Measurements from ENCODE around the gene ZNF236. TPM values are rescaled to one million over a fixed set of nuclear protein-coding genes. Genes with fewer than 3 reads are reported as not detected.
A peak's percentile ranks its signal among the peaks of the same experiment; 100 is the strongest.
"Not testable (repeated sequence)": the region's sequence is repeated elsewhere in the genome, so short reads cannot be mapped to it uniquely, and the experiment has no call there.

Gene ZNF236
- total RNA-seq, 1 donor from 2014 or later = 5.5 TPM

GRCh38 chr18:76943542-76944339 is 121.4 kb downstream of the ZNF236 start:
- DNase-seq (ENCODE audit: low read depth, low spot score) = no peak

GRCh38 chr18:76944346-76944745 is 122.0 kb downstream of the ZNF236 start:
- not testable (repeated sequence) for DNase-seq (ENCODE audit: low read depth, low spot score)

GRCh38 chr18:76948345-76948744 is 126.0 kb downstream of the ZNF236 start:
- no peak for DNase-seq (ENCODE audit: low read depth, low spot score)

- no peak for DNase-seq (ENCODE audit: low read depth, low spot score)
Observed at GRCh38 chr18:76951456-76952247, 129.3 kb downstream of the ZNF236 start.

- DNase-seq (ENCODE audit: low read depth, low spot score) = no peak
Observed at GRCh38 chr18:76952747-76953146, 130.4 kb downstream of the ZNF236 start.

GRCh38 chr18:76953156-76953555 is 130.8 kb downstream of the ZNF236 start:
- DNase-seq (ENCODE audit: low read depth, low spot score) = no peak

GRCh38 chr18:76953583-76954233 is 131.4 kb downstream of the ZNF236 start:
- no peak for DNase-seq (ENCODE audit: low read depth, low spot score)

GRCh38 chr18:76955524-76956170 is 133.3 kb downstream of the ZNF236 start:
- DNase-seq (ENCODE audit: low read depth, low spot score) = no peak

- no peak for DNase-seq (ENCODE audit: low read depth, low spot score)
Observed at GRCh38 chr18:76956648-76957047, 134.3 kb downstream of the ZNF236 start.

- DNase-seq (ENCODE audit: low read depth, low spot score) = no peak
Observed at GRCh38 chr18:76957384-76958355, 135.3 kb downstream of the ZNF236 start.

- DNase-seq (ENCODE audit: low read depth, low spot score) = peak; percentile 35
Observed at GRCh38 chr18:76958692-76959341, 136.5 kb downstream of the ZNF236 start.

GRCh38 chr18:76959605-76960004 is 137.2 kb downstream of the ZNF236 start:
- no peak for DNase-seq (ENCODE audit: low read depth, low spot score)

- no peak for DNase-seq (ENCODE audit: low read depth, low spot score)
Observed at GRCh38 chr18:76960528-76961035, 138.2 kb downstream of the ZNF236 start.

- DNase-seq (ENCODE audit: low read depth, low spot score) = no peak
Observed at GRCh38 chr18:76962851-76963250, 140.5 kb downstream of the ZNF236 start.

GRCh38 chr18:76963936-76964335 is 141.6 kb downstream of the ZNF236 start:
- DNase-seq (ENCODE audit: low read depth, low spot score) = no peak

- DNase-seq (ENCODE audit: low read depth, low spot score) = not testable (repeated sequence)
Observed at GRCh38 chr18:76965555-76966151, 143.3 kb downstream of the ZNF236 start.

GRCh38 chr18:76967299-76967698 is 144.9 kb downstream of the ZNF236 start:
- DNase-seq (ENCODE audit: low read depth, low spot score) = not testable (repeated sequence)

GRCh38 chr18:76967721-76968472 is 145.5 kb downstream of the ZNF236 start:
- DNase-seq (ENCODE audit: low read depth, low spot score) = no peak

Measured in pulmonary artery endothelial cell (primary cell).